ENCODE data around the gene TTL. TPM values are rescaled to one million over a fixed set of nuclear protein-coding genes. Genes with fewer than 3 reads are reported as not detected.

TTL gene
- total RNA-seq, 1 donor from 2014 or later = 81.3 TPM

GRCh38 chr2:112584891-112585250 lies 102.9 kb downstream of the TTL start:
- H3K79me2 ChIP-seq (ENCODE audit: low read depth) = peaks cover 9% of the 10 kb centered on the region
- peak overlapping the region; percentile 99 for H3K27ac Mint-ChIP-seq
- H3K4me1 ChIP-seq = peaks cover 7% of the 10 kb centered on the region
- no peaks in the 10 kb centered on the region for H3K27me3 ChIP-seq
- no peak for DNase-seq (ENCODE audit: low spot score)
- H3K4me2 ChIP-seq = peak overlapping the region; percentile 87
- peaks cover 27% of the 10 kb centered on the region for H3K4me1 Mint-ChIP-seq
- TF ChIP-seq CTCF (IDR thresholded peaks at IDR 0.05) = no peak
- TF ChIP-seq EZH2 (IDR thresholded peaks at IDR 0.05) = no peak
- TF ChIP-seq EZH2phosphoT487 (IDR thresholded peaks at IDR 0.05) = no peak
- H3K27ac ChIP-seq = peak overlapping the region; percentile 91
- peak overlapping the region; percentile 95 for H2AFZ ChIP-seq (replicated peaks)
- H3F3A ChIP-seq (ENCODE audit: low read depth) = peaks cover 29% of the 10 kb centered on the region
- peak overlapping the region; percentile 98 for H3K4me3 Mint-ChIP-seq
- H3K9me3 ChIP-seq (ENCODE audit: low read depth) = no peaks in the 10 kb centered on the region
- no peaks in the 10 kb centered on the region for H4K20me1 ChIP-seq (ENCODE audit: low read depth)
- H3K9me3 Mint-ChIP-seq = no peaks in the 10 kb centered on the region
- no peak overlapping the region for H3K9ac ChIP-seq
- peaks cover 7% of the 10 kb centered on the region for H3K36me3 Mint-ChIP-seq
- peaks cover 4% of the 10 kb centered on the region for H3K27me3 Mint-ChIP-seq (ENCODE audit: insufficient read depth, low read depth)
- no peaks in the 10 kb centered on the region for H3K36me3 ChIP-seq
- H3K4me3 ChIP-seq = peak overlapping the region; percentile 70

DNA sequence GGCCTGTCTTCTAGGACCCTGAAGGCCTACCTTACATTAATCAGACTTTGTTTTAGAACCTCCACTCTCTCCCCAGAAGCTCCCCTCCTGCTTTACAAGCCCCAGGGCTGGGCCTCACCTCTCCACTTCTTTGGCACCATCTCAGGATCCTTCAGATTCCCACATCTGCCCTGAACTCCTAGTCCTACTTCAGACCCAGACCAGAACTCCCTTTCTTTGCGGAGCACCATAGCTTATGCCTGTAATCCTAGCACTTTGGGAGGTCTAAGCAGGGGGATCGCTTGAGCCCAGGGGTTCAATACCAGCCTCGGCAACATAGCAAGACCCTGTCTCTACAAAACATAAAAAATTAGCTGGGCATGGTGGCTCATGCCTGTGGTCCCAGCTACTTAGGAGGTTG lies 103.4 kb downstream of the TTL start:
- H3K27me3 ChIP-seq = no peaks in the 10 kb centered on the region
- H3K4me2 ChIP-seq = peak overlapping the region; percentile 87
- no peaks in the 10 kb centered on the region for H3K9me3 ChIP-seq (ENCODE audit: low read depth)
- H3K36me3 Mint-ChIP-seq = peaks cover 7% of the 10 kb centered on the region
- peaks cover 9% of the 10 kb centered on the region for H3K79me2 ChIP-seq (ENCODE audit: low read depth)
- H3F3A ChIP-seq (ENCODE audit: low read depth) = peaks cover 30% of the 10 kb centered on the region
- H3K27me3 Mint-ChIP-seq (ENCODE audit: insufficient read depth, low read depth) = peaks cover 4% of the 10 kb centered on the region
- H3K36me3 ChIP-seq = no peaks in the 10 kb centered on the region
- H3K27ac Mint-ChIP-seq = peak overlapping the region; percentile 99
- no peaks in the 10 kb centered on the region for H3K9me3 Mint-ChIP-seq
- peaks cover 8% of the 10 kb centered on the region for H3K4me1 ChIP-seq
- H3K4me1 Mint-ChIP-seq = peaks cover 27% of the 10 kb centered on the region
- no peaks in the 10 kb centered on the region for H4K20me1 ChIP-seq (ENCODE audit: low read depth)
- H3K4me3 Mint-ChIP-seq = peak overlapping the region; percentile 98
- no peak overlapping the region for H3K27ac ChIP-seq
- TF ChIP-seq EZH2phosphoT487 (IDR thresholded peaks at IDR 0.05) (no peak), EZH2 (IDR thresholded peaks at IDR 0.05) (no peak), CTCF (IDR thresholded peaks at IDR 0.05) (no peak)
- no peak overlapping the region for H2AFZ ChIP-seq (replicated peaks)
- peak overlapping the region; percentile 70 for H3K4me3 ChIP-seq
- no peak overlapping the region for H3K9ac ChIP-seq
- DNase-seq (ENCODE audit: low spot score) = no peak

GRCh38 chr2:112585873-112586464 lies 104.0 kb downstream of the TTL start:
- no peak overlapping the region for H2AFZ ChIP-seq (replicated peaks)
- DNase-seq (ENCODE audit: low spot score) = no peak

More at GRCh38 chr2:112585873-112586464, 104.0 kb downstream of the TTL start:
- Histone ChIP-seq H3K36me3 (no peaks in the 10 kb centered on the region), H3K9me3 (ENCODE audit: low read depth) (no peaks in the 10 kb centered on the region), H3K27ac (no peak overlapping the region), H4K20me1 (ENCODE audit: low read depth) (no peaks in the 10 kb centered on the region), H3K4me2 (peak overlapping the region; percentile 87), H3K9ac (no peak overlapping the region), H3K4me1 (peaks cover 14% of the 10 kb centered on the region), H3F3A (ENCODE audit: low read depth) (peaks cover 32% of the 10 kb centered on the region), H3K27me3 (no peaks in the 10 kb centered on the region), H3K4me3 (no peak overlapping the region), H3K79me2 (ENCODE audit: low read depth) (peaks cover 9% of the 10 kb centered on the region)
- H3K27ac Mint-ChIP-seq = no peak overlapping the region
- peaks cover 4% of the 10 kb centered on the region for H3K27me3 Mint-ChIP-seq (ENCODE audit: insufficient read depth, low read depth)
- H3K36me3 Mint-ChIP-seq = peaks cover 7% of the 10 kb centered on the region
- no peaks in the 10 kb centered on the region for H3K9me3 Mint-ChIP-seq
- H3K4me3 Mint-ChIP-seq = peak overlapping the region; percentile 33
- peaks cover 27% of the 10 kb centered on the region for H3K4me1 Mint-ChIP-seq
- no peak for TF ChIP-seq CTCF (IDR thresholded peaks at IDR 0.05)
- no peak for TF ChIP-seq EZH2 (IDR thresholded peaks at IDR 0.05)
- no peak for TF ChIP-seq EZH2phosphoT487 (IDR thresholded peaks at IDR 0.05)
